Measurements from ENCODE around the gene MRPS25. TPM values are rescaled to one million over a fixed set of nuclear protein-coding genes. Genes with fewer than 3 reads are reported as not detected.

The MRPS25 gene
- polyA plus RNA-seq, 1 donor (not counting 4 experiments of a cell fraction or from before 2014, with no cell fraction given), result 54.5 TPM

DNA sequence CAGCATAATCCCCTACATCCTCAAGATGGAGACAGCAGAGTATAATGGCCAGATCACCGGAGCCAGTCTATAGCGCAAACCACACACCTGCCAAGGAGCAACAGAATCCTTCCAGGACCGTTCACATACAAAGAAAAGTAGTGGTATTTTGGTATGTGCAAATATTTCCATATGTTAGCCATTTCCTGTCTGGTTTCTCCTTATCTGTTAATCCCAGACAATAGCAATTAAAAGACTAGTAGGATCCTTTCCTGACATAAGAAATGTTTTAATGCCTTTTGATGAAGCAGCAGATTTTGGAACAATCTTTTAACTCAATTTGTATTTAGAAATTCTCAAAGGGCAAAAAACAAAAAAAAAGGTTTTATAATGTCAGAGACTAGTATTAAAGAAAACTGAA is 22.2 kb downstream of the MRPS25 start:
- no peak for DNase-seq (ENCODE audit: low read depth, low spot score)
- no peak for FAIRE-seq
- Histone ChIP-seq H3K79me2 (ENCODE audit: control insufficient read depth, insufficient read depth, low read length) (no peaks in the 10 kb centered on the region), H3K9me1 (ENCODE audit: control insufficient read depth, extremely low read depth, insufficient read depth, low read length) (no peaks in the 10 kb centered on the region), H3K4me2 (ENCODE audit: control insufficient read depth, extremely low read depth, insufficient read depth, low read depth, low read length) (no peak overlapping the region), H3K9me3 (ENCODE audit: control insufficient read depth, low read depth, low read length) (no peaks in the 10 kb centered on the region), H3K9ac (ENCODE audit: control insufficient read depth, extremely low read depth, insufficient read depth, low read length) (no peak overlapping the region), H3K36me3 (ENCODE audit: control insufficient read depth in 2 of 2, extremely low read depth in 1 of 2, insufficient read depth in 2 of 2, low read length in 2 of 2) (peaks cover 30 to 40% of the 10 kb centered on the region in 2 experiments), H4K20me1 (ENCODE audit: control insufficient read depth, extremely low read depth, insufficient read depth, low read length) (no peaks in the 10 kb centered on the region), H3K4me3 (ENCODE audit: control insufficient read depth in 2 of 3, extremely low read depth in 1 of 3, insufficient read depth in 2 of 3, low read depth in 1 of 3, low read length in 3 of 3) (no peak overlapping the region), H3K27ac (ENCODE audit: control insufficient read depth, insufficient read depth, low read length) (no peak overlapping the region), H3K4me1 (ENCODE audit: control insufficient read depth, extremely low read depth, insufficient read depth, low read length) (no peaks in the 10 kb centered on the region), H2AFZ (ENCODE audit: control insufficient read depth, low read length) (no peak overlapping the region), H3K27me3 (ENCODE audit: control insufficient read depth, extremely low read depth, insufficient read depth, low read length) (no peaks in the 10 kb centered on the region)
- dilution Hi-C loops (cut with MboI; ENCODE audit: extremely low pct_ligation_motif_present, low sequenced_read_pairs), result no loop called here
- TF ChIP-seq EZH2 (IDR thresholded peaks at IDR 0.05; ENCODE audit: low read length) (no peak), CTCF (optimal IDR thresholded peaks at IDR 0.05 in 1 of 3, IDR thresholded peaks at IDR 0.05 in 1 of 3, conservative IDR thresholded peaks at IDR 0.05 in 1 of 3; ENCODE audit: extremely low read depth in 1 of 3, insufficient read depth in 2 of 3, low read length in 3 of 3) (no peak)

GRCh38 chr3:15041950-15042349 is 23.2 kb downstream of the MRPS25 start:
- H3K9me1 ChIP-seq (ENCODE audit: control insufficient read depth, extremely low read depth, insufficient read depth, low read length), result no peaks in the 10 kb centered on the region
- H3K27me3 ChIP-seq (ENCODE audit: control insufficient read depth, extremely low read depth, insufficient read depth, low read length), result no peaks in the 10 kb centered on the region
- no peaks in the 10 kb centered on the region for H4K20me1 ChIP-seq (ENCODE audit: control insufficient read depth, extremely low read depth, insufficient read depth, low read length)
- H3K4me2 ChIP-seq (ENCODE audit: control insufficient read depth, extremely low read depth, insufficient read depth, low read depth, low read length), result no peak overlapping the region
- H3K9me3 ChIP-seq (ENCODE audit: control insufficient read depth, low read depth, low read length), result no peaks in the 10 kb centered on the region
- DNase-seq (ENCODE audit: low read depth, low spot score) (no peak), FAIRE-seq (no peak)
- H3K4me3 ChIP-seq (ENCODE audit: control insufficient read depth in 2 of 3, extremely low read depth in 1 of 3, insufficient read depth in 2 of 3, low read depth in 1 of 3, low read length in 3 of 3), result no peak overlapping the region
- H2AFZ ChIP-seq (ENCODE audit: control insufficient read depth, low read length), result no peak overlapping the region
- no peak overlapping the region for H3K9ac ChIP-seq (ENCODE audit: control insufficient read depth, extremely low read depth, insufficient read depth, low read length)
- H3K27ac ChIP-seq (ENCODE audit: control insufficient read depth, insufficient read depth, low read length), result no peak overlapping the region
- dilution Hi-C loops (cut with MboI; ENCODE audit: extremely low pct_ligation_motif_present, low sequenced_read_pairs), result no loop called here
- H3K79me2 ChIP-seq (ENCODE audit: control insufficient read depth, insufficient read depth, low read length), result no peaks in the 10 kb centered on the region
- no peak for TF ChIP-seq EZH2 (IDR thresholded peaks at IDR 0.05; ENCODE audit: low read length)
- no peak for TF ChIP-seq CTCF (optimal IDR thresholded peaks at IDR 0.05 in 1 of 3, IDR thresholded peaks at IDR 0.05 in 1 of 3, conservative IDR thresholded peaks at IDR 0.05 in 1 of 3; ENCODE audit: extremely low read depth in 1 of 3, insufficient read depth in 2 of 3, low read length in 3 of 3)
- H3K36me3 ChIP-seq (ENCODE audit: control insufficient read depth in 2 of 2, extremely low read depth in 1 of 2, insufficient read depth in 2 of 2, low read length in 2 of 2), result peaks cover 27 to 32% of the 10 kb centered on the region in 2 experiments
- no peaks in the 10 kb centered on the region for H3K4me1 ChIP-seq (ENCODE audit: control insufficient read depth, extremely low read depth, insufficient read depth, low read length)

Data from keratinocyte (primary cell).